D341Med (cell line): Measurements from ENCODE around the gene TVP23B.
"Not testable (repeated sequence)": the region's sequence is repeated elsewhere in the genome, so short reads cannot be mapped to it uniquely, and the experiment has no call there.

ENCODE experiments used
- DNase-seq: peaks from one replicate; pipeline ENCODE4 v3.0.0; 2012; ENCODE audit warnings: low spot score

The TVP23B gene

GRCh38 chr17:18791402-18791801, 10.4 kb downstream of the TVP23B start:
- DNase-seq, result not testable (repeated sequence)

- not testable (repeated sequence) for DNase-seq
Observed at GRCh38 chr17:18794841-18795240, 13.9 kb downstream of the TVP23B start.

- not testable (repeated sequence) for DNase-seq
Observed at GRCh38 chr17:18796887-18797286, 15.9 kb downstream of the TVP23B start.

GRCh38 chr17:18803458-18804245, 22.7 kb downstream of the TVP23B start:
- DNase-seq, result not testable (repeated sequence)

GRCh38 chr17:18815924-18816323, 34.9 kb downstream of the TVP23B start:
- not testable (repeated sequence) for DNase-seq

GRCh38 chr17:18816489-18817371, 35.7 kb downstream of the TVP23B start:
- DNase-seq, result peak; percentile 26

DNA sequence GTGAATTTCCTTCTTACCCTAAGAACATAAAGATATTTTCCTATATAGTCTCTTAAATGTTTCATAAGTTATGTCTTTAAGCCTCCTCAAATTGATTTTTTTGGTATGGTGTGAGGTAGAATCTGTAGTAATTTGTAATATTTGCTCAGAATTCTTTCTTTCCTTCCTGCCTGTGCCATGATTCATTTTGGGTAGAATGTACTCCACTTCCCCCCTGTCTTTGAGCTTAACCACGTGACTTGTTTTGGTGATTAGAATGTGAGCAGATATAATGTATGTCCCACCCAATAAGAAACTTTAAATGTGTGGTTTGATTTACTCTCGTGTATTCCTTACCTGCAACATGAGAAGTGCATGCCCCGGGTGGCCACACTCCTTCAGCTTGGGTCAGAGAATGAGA, 40.4 kb downstream of the TVP23B start:
- DNase-seq, result not testable (repeated sequence)

- not testable (repeated sequence) for DNase-seq
Observed at GRCh38 chr17:18827613-18828012, 46.6 kb downstream of the TVP23B start.

GRCh38 chr17:18848501-18848900, 67.5 kb downstream of the TVP23B start:
- no peak for DNase-seq

DNA sequence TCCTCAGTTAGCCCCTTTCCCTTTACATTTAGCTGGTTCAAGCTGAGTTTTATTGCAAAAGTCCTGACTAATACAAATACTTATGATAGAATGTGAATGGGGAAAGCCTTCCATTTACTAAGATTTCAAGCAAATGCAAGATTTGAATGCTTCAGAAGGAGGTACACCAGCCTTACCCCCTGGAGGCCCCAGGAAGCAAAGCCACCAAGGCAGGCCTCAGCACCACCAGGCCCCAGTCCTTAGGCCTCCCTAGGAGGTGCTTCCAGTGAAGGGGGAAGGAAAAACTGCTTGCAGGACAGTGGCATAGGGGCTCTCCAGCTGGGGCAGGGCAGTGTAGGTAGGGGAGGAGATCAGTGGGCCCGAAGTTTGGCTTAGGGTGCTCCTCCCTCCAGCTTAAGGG, 69.7 kb downstream of the TVP23B start:
- peak; percentile 27 for DNase-seq

DNA sequence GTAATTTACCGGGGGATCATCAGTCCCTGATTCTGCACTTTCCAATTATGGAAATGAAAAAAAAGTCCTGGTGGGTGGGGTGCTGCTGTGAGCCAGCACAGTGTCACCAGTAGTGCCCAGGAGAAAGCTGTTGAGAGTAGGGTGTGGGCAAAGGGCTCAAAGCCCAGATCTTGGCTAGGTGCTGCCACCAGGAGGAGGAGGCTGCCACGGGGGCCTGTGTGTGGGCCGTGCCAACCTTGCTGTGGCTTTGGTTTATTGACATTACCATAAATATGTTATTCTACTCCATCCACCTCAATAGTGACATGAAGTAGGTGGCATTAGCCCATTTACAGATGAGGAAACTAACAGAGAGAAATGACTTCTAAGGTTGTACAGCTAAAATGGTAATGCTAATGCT, 70.2 kb downstream of the TVP23B start:
- DNase-seq, result peak; percentile 34

GRCh38 chr17:18854956-18855355, 74.0 kb downstream of the TVP23B start:
- no peak for DNase-seq

- peak; percentile 82 for DNase-seq
Observed at GRCh38 chr17:18855831-18856569, 75.0 kb downstream of the TVP23B start.
